ENCODE results near the gene SLC29A4. TPM values are rescaled to one million over a fixed set of nuclear protein-coding genes. Genes with fewer than 3 reads are reported as not detected.
"Not testable (repeated sequence)": the region's sequence is repeated elsewhere in the genome, so short reads cannot be mapped to it uniquely, and the experiment has no call there.

SLC29A4 gene
- total RNA-seq, 1 donor from 2014 or later: 9.7 TPM

DNA sequence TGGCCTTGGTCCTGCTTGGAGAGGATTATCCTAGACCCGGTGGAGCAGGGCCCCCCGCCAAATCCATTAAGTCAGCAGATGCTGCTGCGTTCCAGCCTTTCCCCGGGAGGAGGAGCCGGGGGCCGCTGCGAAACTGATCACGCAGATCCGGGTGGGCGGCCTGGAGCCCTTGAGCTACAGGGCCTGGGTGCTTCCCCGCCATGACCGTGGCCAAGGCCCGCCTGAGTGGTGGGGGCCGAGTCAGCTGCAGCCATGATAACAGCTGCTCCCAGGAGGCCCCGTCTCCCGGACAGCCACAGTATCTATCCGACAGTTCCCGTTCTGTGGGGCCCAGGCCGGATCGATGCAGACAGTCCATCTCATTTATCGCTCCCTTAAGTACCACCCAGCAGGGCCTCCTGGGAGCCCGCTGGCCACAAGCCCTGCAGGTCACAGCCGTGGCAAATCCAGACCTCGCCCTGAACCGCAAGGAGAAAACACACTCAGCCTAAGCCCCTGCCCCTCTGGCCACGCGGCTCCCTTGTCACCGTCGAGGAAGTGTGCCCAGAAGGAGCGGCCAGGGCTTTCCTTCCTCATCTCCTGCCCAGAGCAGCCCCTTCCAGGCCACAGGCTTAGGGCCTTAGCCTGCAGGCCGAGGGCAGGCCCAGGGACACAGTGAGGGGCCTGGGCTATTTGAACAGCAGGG is 34.4 kb upstream of the SLC29A4 start:
- H3K27ac Mint-ChIP-seq (ENCODE audit: unreplicated experiment): no peak overlapping the region
- no peaks in the 10 kb centered on the region for H3K27me3 Mint-ChIP-seq (ENCODE audit: low read depth)
- no peak overlapping the region for H3K4me3 Mint-ChIP-seq (ENCODE audit: unreplicated experiment)
- TF ChIP-seq, protein P1, sequence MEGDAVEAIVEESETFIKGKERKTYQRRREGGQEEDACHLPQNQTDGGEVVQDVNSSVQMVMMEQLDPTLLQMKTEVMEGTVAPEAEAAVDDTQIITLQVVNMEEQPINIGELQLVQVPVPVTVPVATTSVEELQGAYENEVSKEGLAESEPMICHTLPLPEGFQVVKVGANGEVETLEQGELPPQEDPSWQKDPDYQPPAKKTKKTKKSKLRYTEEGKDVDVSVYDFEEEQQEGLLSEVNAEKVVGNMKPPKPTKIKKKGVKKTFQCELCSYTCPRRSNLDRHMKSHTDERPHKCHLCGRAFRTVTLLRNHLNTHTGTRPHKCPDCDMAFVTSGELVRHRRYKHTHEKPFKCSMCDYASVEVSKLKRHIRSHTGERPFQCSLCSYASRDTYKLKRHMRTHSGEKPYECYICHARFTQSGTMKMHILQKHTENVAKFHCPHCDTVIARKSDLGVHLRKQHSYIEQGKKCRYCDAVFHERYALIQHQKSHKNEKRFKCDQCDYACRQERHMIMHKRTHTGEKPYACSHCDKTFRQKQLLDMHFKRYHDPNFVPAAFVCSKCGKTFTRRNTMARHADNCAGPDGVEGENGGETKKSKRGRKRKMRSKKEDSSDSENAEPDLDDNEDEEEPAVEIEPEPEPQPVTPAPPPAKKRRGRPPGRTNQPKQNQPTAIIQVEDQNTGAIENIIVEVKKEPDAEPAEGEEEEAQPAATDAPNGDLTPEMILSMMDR (IDR thresholded peaks at IDR 0.05): no peak
- no peaks in the 10 kb centered on the region for H3K4me1 Mint-ChIP-seq (ENCODE audit: low read depth)
- H3K9me3 Mint-ChIP-seq (ENCODE audit: low read depth): no peaks in the 10 kb centered on the region
- no peaks in the 10 kb centered on the region for H3K36me3 Mint-ChIP-seq (ENCODE audit: low read depth)
- DNase-seq (ENCODE audit: low spot score): no peak

DNA sequence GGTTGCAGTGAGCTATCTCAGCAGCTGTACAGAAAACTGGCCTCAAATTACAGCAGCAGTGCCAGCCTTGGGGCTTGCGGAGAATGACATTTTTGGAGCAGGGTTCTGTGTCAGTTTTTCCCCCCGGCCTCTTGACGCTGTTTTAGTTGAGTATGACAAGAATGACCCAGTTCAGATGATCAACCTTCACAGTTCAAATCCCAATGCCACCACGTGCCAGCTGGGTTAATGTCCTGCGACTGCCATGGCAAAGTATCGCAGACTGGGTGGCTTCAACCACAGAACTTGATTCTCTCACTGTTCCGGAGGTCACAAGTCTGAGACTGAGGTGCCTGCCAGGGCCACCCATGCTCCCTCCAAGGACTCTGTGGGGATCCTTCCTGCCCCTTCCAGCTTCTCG is 32.0 kb upstream of the SLC29A4 start:
- H3K36me3 Mint-ChIP-seq (ENCODE audit: low read depth); H3K4me3 Mint-ChIP-seq (ENCODE audit: unreplicated experiment); H3K27me3 Mint-ChIP-seq (ENCODE audit: low read depth); H3K27ac Mint-ChIP-seq (ENCODE audit: unreplicated experiment); DNase-seq (ENCODE audit: low spot score); H3K9me3 Mint-ChIP-seq (ENCODE audit: low read depth); H3K4me1 Mint-ChIP-seq (ENCODE audit: low read depth): not testable (repeated sequence)

DNA sequence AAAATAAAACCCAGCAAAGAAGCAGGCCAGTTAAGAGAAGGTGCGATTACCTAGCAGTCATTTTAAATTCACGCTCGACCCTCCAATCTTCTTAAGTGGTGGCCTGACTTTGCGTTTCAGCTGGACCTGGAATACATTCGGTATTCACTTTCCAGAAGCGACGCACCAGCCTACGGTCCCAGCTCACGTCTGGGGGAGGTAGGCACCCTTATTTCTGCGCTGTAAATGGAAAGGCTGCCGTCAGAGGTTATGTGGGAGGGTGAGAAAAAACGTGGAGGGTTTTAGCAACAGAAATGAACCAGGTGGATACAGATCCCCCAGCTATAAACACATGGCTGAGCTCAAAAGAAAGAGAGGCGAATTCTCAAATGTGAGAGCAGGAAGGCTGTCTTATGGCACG is 29.2 kb upstream of the SLC29A4 start:
- not testable (repeated sequence) for H3K4me3 Mint-ChIP-seq (ENCODE audit: unreplicated experiment); H3K36me3 Mint-ChIP-seq (ENCODE audit: low read depth); H3K27ac Mint-ChIP-seq (ENCODE audit: unreplicated experiment)

DNA sequence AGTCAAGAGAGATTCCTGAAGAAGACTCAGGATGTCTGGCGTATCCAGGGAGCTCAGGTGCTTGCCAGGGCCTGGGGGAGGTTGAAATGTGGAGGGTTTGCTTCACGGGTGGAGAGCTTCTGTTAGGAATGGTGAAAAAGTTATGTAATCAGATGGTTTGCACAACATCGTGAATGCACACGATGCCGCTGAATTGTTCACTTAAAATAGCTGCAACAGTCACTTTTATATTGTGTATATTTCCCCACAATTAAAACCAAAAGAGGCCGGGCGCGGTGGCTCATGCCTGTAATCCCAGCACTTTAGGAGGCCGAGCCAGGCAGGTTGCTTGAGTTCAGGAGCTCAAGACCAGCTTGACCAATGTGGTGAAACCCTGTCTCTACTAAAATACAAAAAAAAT is 28.4 kb upstream of the SLC29A4 start:
- not testable (repeated sequence) for H3K4me3 Mint-ChIP-seq (ENCODE audit: unreplicated experiment); H3K36me3 Mint-ChIP-seq (ENCODE audit: low read depth); H3K27ac Mint-ChIP-seq (ENCODE audit: unreplicated experiment); H3K4me1 Mint-ChIP-seq (ENCODE audit: low read depth); H3K27me3 Mint-ChIP-seq (ENCODE audit: low read depth); DNase-seq (ENCODE audit: low spot score); H3K9me3 Mint-ChIP-seq (ENCODE audit: low read depth)

More for the DNA sequence above, 29.2 kb upstream of the SLC29A4 start:
- DNase-seq (ENCODE audit: low spot score); H3K9me3 Mint-ChIP-seq (ENCODE audit: low read depth); H3K4me1 Mint-ChIP-seq (ENCODE audit: low read depth); H3K27me3 Mint-ChIP-seq (ENCODE audit: low read depth): not testable (repeated sequence)

DNA sequence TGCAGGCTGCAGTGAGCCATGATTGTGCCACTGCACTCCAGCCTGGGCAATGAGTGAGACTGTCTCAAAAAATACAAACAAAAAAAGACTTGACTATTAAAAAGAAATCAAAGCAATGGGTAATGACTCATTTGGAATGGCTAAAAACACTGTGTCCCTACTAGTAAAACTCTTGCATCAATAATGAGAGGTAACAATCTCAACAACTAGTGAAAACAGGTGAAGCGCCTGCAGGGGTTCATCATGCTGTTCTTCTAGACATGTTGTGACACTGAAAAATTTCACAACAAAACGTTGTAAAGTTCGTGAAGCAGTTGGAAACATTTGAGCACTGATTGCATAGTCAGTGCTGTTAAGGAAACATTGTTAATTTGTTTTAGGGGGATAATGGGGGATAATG is 26.9 kb upstream of the SLC29A4 start:
- Mint-ChIP-seq H3K4me3 (ENCODE audit: unreplicated experiment) (no peak overlapping the region), H3K36me3 (ENCODE audit: low read depth) (no peaks in the 10 kb centered on the region), H3K4me1 (ENCODE audit: low read depth) (no peaks in the 10 kb centered on the region), H3K27ac (ENCODE audit: unreplicated experiment) (no peak overlapping the region), H3K27me3 (ENCODE audit: low read depth) (peaks cover 2% of the 10 kb centered on the region), H3K9me3 (ENCODE audit: low read depth) (no peaks in the 10 kb centered on the region)
- TF ChIP-seq, protein P1 (IDR thresholded peaks at IDR 0.05): no peak
- no peak for DNase-seq (ENCODE audit: low spot score)

DNA sequence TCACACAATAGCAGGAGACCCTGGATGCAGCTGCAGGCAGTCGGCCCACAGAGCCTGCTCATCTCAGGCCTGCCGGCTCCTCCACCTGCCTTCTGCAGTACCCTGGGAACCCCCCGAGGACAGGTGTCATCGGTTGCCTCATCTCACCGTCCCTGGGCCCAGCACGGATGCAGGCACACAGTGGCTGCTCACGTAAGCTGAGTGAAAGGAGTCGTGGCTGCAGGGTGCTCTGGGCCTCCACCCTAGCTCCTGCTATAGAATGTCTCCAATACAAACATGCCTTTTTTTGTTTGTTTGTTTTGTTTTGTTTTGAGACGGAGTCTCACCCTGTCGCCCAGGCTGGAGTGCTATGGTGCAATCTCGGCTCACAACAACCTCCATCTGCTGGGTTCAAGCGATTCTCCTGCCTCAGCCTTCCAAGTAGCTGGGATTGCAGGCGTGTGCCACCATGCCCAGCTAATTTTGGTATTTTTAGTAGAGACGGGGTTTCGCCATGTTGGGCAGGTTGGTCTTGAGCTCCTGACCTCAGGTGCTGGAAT is 22.1 kb upstream of the SLC29A4 start:
- not testable (repeated sequence) for H3K27me3 Mint-ChIP-seq (ENCODE audit: low read depth); H3K4me1 Mint-ChIP-seq (ENCODE audit: low read depth); H3K27ac Mint-ChIP-seq (ENCODE audit: unreplicated experiment); H3K4me3 Mint-ChIP-seq (ENCODE audit: unreplicated experiment); H3K9me3 Mint-ChIP-seq (ENCODE audit: low read depth); DNase-seq (ENCODE audit: low spot score); H3K36me3 Mint-ChIP-seq (ENCODE audit: low read depth)

DNA sequence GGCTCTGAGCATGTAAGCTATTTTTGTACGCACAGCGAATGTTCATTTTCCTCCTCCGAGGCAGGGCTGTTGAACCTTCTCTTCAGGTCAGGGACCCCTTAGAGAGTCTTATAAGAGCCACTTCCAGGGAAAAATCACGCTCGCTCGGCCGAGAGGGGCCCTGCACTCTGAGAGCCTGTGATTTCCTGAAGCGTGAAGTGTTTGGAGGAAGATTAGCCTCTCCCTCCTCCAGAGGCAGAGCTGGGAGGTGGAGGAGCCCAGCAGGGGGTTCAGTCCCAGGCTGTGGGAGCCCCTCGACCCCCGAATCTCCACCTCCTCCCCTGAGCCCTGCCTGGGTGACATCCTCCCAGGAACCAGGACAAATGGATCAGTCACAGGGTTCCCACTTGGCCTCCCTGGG is 19.7 kb upstream of the SLC29A4 start:
- not testable (repeated sequence) for H3K36me3 Mint-ChIP-seq (ENCODE audit: low read depth); DNase-seq (ENCODE audit: low spot score); H3K27me3 Mint-ChIP-seq (ENCODE audit: low read depth); H3K4me1 Mint-ChIP-seq (ENCODE audit: low read depth); H3K27ac Mint-ChIP-seq (ENCODE audit: unreplicated experiment); H3K4me3 Mint-ChIP-seq (ENCODE audit: unreplicated experiment); H3K9me3 Mint-ChIP-seq (ENCODE audit: low read depth)

Measured in chondrocyte (in vitro differentiated cells).